Measurements from ENCODE around the gene HIVEP3.
A peak's percentile ranks its signal among the peaks of the same experiment; 100 is the strongest.
"Not testable (repeated sequence)": the region's sequence is repeated elsewhere in the genome, so short reads cannot be mapped to it uniquely, and the experiment has no call there.

Gene HIVEP3

DNA sequence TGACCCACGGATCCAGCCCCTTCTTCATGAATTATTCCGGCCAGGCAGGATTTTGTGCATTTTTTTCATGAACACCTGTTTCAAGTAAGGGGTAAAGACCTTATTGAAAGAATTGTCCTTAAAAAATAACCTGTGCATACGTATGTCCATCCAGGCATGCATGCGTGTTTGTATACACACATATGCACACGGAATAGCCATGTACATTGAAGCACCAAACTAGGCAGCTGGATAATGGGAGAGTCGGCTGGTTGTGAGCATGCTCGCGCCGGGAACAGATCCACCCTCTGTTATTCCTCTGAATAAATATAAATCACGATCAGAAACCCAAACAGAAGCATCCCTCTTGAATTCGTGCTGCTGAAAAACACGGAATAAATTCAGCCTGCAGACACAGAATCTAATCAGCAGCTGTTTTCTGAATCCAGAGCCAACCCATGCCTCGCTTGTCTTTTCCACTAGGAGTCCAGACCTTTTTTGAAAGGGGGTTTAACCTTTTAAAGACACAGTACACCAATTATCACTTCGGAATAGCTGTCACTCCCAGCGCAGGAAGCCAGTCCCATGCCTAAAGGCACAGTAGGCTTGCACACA, at the start of gene HIVEP3:
TSS of gene HIVEP3 (minus strand) at position 473 of the 594 bp plus-strand sequence.
- DNase-seq: no peak

DNA sequence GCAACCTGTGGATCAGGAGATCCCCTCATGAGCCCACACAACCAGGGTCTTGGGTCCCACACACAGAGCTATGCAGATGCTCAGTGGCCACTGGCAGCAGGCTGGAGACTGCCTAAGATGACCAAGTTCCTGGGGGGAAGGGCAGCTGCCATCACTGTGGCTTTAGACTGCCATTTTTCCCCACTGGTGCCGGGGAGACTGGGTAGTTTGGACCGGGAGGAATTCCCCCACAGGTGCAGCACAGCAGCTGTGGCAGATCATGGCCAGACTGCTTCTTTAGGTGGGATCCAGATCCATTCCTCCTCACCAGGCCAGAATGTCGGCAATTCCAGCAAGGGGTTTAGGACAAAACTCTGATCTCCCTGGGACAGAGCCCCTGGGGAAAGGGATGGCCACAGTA, 45.7 kb upstream of the HIVEP3 start:
- DNase-seq: no peak

DNA sequence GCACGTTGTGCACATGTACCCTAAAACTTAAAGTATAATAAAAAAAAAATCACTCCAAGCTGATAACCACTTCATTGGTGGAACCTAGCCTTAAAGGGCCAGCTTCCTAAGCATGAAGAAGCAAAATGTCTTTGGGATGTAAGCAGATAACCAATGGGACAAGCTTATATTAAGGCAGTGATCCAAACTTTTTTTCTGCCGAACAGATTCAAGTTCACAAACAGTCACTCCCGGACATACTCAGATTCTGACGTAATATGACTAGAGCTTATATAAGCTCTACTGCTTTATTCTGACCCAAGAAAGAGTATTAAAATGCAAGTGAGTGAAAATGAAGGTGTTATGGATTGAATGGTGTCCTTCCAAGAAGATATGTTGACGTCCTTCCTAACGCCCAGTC, 44.9 kb upstream of the HIVEP3 start:
- DNase-seq: no peak

DNA sequence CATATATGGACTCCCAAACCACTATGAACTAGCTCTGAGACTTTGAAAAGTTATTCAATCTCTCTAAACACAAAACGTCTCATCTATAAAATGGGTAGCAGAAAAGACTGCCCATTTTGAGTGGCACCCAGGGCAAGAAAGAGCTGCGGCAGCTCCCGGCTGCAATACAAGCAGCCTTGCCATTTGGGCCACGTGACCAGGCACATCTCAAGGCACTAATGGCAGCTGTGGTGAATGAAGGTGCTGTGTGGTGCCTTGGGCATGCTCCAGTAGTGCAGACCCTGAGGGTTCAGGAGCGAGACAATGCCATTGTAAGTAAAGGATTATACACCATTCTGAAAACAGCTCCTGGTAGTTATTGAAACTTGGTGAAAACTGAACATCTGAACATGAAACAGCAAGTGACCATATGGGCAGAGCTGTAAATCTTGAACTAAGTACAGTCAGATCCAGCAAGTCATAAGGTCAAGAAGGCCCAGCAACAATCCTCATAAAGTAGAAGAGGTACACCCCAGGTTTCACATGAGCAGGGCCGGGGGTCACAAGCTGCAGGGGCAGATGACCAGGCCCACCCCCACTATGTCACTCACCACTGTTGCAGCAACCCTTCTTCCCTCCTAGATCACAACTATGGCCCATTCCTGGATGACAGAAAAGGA, 39.4 kb upstream of the HIVEP3 start:
- DNase-seq: no peak

DNA sequence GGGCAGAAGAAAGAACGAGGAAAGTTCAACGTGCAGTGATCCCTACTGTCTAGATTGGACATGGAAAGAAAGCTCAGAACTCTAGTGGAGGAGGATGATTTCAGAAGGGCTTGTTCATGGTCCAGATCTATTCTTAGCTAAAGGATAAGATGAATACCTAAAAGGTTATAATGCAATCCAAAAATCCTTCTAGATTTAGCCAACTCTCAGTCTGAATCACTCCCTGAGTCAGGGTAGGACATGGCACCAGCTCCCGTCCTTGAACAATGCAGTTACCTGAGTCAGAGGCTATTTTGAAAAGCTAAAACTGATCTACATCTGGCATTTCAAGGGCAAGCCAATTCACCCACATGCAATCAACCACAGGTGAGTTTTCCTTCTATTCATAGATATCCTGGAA, 38.8 kb upstream of the HIVEP3 start:
- DNase-seq: no peak

DNA sequence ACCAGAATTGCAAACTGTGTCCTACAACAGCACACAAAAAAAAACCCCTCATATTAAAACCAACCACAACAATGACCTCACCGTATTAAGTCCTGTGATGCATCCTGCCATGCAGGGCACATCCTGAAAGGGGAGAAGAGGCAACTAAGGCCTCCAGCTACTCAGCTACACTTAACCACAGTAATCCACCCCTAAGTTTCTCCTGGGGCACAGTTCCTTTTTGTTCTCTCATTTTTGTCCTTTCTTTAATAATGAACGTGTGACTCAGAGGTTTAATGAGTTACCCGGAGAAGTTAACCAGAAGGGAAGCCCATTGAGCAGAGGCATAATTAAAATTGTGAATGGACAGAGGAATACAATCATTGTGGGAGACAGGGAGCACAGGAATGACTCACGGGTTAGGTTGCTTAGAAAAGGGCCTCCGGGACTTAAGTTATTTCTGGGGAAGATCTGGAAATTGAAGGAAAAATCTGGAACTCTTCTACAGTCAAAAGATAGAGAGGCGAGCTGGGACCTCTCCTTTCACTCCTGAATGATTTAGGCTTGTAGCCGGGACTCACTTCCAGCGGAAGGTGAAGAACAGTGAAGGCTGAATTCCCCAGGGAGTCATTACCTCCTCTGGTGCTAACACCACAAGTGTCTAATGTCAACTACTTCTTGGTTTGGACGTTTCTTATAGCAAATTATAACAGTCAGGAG, 36.9 kb upstream of the HIVEP3 start:
- DNase-seq: no peak

DNA sequence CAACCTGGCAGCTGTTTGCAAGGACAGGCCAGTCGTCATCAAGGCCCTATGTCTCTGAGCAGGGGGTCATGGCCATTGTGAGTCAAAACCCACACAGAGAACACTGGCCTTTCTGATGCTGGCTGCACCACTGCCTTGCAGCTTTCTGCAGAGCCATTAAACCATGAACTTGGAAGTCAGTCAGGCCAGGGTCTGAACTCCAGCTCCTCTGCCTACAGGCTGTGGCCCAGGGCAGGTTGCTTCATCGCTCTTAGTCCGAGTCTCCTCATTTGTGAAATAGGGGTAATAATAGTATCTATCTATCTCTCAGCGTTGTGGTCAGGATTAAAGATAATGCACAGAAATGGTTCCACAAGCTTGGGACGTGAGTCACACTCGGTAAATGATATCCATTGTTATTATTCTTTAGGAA, 35.8 kb upstream of the HIVEP3 start:
- no peak for DNase-seq

DNA sequence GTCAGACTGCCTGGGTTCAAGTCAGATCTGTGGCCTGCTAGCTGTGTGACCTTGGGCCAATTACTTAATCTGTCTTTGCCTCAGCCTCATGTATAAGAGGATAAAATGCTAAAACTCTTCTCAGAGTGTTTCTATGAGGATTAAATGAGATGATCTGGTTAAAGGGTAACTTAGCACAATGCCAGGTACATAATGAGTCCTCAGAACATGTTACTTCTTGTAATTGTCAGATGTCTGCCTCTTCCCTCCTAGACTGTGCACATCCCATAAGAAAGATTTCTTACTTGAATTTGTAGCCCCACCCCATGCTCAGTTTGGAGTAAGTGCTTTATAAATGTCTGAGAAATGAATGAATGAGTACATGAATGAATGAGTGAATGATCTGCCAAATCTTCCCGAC, 34.6 kb upstream of the HIVEP3 start:
- no peak for DNase-seq

DNA sequence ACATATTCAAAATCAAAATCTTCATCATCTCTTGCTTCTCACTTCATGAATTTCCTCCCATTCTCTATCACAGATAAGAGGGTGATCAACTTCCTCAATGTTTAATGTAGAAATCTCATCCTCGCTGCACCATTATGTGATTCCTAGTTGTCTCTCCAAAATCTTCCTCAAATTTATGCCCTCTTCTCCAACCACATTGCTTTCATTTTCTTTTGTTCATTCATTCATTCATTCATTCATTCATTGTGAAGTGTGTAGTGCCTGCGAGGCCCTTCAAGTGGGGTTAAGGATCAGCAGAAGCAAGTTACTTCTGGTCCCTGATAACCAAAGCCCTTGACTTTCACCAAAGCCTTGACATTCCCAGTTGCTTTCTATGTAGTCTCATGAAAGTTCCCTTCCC, 33.5 kb upstream of the HIVEP3 start:
- no peak for DNase-seq

DNA sequence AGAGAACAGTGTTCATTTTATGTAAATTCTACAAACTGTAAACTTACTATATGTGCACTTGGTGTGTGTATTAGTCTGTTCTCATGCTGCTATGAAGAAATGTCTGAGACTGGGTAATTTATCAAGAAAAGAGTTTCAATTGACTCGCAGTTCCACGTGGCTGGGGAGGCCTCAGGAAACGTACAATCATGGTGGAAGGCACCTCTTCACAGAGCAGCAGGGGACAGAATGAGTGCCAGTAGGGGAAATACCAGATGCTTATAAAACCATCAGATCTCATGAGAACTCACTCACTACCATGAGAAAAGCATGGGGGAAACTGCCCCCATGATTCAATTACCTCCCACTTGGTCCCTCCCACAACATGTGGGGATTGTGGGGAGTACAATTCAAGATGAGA, 32.8 kb upstream of the HIVEP3 start:
- not testable (repeated sequence) for DNase-seq

DNA sequence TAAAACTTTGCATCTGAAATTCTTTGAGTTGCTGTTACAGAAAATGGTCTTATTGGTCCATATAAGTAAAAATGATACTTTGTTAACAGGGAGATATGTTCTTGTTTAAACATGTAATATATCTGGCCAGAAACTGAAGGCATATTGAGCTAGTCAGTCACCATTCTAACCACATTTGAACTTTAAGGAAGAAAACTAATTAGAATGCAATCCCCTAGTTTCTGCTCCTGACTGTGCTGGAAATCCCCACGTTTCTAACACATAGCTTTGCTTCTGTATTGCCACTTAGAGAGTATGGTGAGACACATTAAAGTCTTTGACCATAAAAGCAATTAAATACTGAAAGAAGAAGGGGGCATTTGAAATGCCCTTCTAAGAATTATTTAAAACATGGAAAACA, 32.1 kb upstream of the HIVEP3 start:
- DNase-seq: no peak

DNA sequence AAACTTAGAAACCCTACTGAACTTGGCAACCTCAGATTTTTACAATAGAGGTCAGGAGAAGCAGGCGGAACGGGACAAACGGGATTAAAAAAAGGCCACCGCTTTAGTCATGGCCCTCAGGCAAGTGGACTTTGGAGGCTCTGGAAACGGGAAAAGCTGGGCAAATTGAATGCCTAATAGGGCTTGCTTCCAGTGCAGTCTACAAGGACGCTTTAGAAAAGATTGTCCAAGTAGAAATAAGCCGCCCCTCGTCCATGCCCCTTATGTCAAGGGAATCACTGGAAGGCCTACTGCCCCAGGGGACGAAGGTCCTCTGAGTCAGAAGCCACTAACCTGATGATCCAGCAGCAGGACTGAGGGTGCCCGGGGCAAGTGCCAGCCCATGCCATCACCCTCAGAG, 27.2 kb upstream of the HIVEP3 start:
- not testable (repeated sequence) for DNase-seq

DNA sequence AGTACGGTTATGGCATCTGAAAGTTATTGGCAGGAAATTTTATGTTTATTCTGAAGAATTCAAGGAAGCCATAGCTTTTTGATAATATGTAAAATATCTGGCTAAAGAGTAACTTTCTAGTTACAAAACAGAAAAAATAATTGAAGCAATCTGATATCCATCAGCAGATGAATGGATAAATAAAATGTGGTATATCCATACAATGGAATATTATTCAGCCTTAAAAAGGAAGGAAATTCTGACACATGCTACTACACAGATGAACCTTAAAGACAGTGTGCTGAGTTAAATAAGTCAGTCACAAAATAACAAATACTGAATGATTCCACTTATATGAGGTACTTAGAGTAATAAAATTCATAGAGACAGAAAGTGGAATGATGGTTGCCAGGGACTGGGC, 25.0 kb upstream of the HIVEP3 start:
- DNase-seq: no peak

DNA sequence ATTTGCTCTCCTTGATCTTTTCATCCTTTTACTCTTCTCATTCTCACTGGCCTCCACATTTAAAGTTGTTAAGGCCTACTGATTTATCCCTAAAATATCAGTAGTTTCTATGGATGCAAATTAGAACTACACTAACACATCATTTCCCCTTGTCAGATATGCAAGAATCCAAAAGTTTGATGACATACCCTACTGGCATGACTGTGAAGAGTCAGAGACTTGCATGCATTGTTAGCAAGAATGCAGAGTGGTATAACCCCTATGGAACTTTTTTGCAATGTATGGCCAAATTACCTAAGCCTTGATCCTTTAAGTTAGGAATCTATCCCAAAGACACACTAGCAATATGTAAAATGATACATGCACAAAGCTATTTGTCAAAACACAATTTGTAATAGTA, 23.6 kb upstream of the HIVEP3 start:
- DNase-seq: no peak

DNA sequence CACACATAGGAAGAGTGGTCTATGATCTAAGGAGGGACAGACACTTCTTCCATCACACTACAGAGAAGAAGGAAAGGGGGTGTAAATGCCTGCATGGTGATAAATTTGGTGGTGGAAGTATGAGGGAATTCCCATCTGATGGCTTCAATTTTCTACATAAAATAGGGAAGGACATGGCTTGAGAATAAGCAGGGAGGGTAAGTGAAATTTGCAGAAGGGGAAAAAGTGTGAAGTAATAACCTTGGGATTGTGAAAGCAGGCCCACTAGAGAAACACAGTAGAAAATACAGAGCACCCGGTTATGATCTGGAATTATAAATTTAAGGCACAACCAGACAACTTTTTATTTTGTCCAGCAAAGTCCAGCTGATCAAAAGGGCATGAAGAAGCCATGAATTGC, 22.7 kb upstream of the HIVEP3 start:
- DNase-seq: no peak

DNA sequence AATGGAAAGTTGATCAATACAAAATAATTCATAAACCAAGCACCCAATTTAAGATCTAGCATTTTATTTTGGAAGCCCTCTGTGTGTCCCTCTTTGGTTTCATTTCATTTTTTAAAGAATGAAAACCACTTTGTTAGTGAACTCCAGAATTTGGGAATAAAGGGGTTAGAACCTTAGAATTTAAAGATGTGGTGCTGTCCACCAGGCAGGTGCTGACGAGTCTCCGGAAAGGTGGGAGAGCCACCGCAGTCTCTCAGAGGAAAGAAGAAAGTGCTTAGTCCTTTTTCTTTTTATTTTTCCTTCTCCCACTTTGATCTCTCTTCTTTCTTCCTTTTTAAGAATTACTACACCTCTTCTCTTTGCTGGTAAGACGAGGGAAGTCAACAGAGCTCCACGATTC, 20.5 kb upstream of the HIVEP3 start:
- no peak for DNase-seq

DNA sequence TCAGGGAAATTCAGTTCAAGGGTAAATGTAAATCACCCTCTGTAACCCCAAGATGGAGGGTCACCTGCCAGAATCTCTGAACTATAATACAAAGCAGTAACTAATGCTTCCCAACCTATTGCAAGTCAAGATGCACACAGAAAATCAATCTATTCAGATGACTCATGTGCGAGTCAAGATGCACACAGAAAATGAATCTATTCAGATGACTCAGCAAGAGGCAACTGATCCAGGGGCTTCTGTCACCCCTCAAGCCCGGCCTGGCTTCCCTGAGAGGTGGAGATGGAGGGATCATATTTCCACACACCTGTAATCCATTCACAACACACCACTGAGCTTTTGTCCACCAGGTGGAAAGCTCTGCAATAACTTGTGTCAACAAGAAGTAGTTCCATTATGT, 17.4 kb upstream of the HIVEP3 start:
- peak; percentile 55 for DNase-seq

DNA sequence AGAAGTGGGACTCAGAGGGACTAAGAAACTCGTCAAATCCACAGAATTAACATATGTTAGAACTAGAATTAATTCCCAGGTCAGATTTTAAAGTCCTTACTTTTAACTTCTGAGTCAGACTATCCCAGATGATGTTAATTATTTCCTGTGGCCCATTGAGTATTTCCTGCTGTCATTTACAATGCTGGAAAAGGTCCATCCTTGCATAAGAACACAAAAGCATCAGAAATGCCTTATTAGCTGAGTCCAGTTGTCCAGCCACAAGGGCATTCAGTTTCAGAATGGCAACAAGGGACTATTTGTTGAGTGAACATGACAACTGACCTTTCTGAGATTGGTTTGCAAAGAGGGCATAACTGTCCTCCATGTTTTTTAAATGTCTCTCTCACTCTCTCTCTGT, 16.5 kb upstream of the HIVEP3 start:
- no peak for DNase-seq

DNA sequence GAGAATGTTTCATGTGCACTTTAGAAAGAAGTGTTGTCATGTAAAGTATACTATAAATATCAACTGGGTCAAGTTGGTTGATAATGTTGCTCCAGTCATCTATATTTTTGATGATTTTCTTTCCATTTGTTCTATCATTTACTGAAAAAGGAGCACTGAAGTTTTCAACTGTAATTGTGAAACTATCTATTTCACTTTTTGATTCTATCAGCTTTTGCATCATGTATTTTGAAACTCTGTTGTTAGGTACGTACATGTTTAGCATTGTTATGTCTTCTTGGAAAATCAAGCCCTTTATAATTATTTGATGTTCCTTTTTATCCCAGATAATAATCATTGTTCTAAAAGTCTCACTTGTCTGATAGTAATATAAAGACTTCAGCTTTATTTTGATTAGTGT, 14.4 kb upstream of the HIVEP3 start:
- no peak for DNase-seq

DNA sequence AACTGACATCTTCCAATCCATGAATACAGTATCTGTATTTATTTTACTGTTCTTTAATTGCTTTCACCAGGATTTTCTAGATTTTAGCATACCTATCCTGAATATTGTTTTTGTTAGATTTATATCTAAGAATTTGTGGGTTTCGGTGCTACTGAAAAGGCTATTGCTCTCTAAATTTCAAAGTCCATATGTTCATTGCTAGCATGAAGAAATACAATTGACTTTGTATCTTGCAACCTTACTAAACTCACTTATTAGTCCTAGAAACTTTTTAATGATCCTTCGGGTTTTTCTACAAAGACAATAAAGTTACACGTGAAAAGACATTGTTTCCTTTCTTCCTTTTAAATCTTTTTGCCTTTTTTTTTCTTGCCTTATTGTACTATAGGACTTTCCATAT, 12.9 kb upstream of the HIVEP3 start:
- DNase-seq: no peak

DNA sequence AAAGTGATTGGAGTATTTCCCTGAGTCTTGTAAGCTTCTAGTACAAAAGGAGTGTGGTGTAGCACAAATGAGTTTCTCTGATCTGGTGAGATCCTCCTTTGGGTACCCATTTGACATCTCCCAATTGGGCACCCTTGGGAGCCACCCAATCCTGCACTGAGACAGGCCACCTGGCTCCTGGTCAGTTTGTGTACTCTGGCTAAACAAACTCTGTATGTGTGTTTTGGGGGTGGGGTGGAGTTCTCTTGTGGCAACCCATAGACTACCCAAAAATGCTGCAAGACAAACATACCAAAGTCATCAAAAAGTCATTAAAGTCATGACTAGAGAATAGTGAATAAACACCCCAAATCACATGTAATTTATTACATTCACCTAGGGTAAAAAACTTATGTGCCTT, 8.4 kb upstream of the HIVEP3 start:
- DNase-seq: no peak

DNA sequence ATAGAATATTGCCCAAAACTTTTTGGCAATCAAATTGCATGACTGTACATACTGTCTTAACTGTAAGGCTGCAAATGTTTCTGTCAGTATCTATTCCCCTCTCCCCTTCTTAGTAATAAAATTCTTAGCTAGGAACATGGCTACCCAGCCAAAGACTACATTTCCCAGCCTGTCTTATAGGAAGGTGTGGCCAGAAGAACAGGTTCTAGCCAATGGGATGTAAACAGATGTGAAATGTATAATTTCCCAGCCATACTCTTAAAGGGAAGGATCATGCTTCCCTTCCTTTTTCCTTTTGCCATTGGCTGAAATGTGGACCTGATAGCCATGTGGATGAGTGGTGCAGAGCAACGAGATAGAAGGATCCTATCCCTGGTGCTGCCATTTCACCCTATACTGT, 7.0 kb upstream of the HIVEP3 start:
- DNase-seq: no peak

DNA sequence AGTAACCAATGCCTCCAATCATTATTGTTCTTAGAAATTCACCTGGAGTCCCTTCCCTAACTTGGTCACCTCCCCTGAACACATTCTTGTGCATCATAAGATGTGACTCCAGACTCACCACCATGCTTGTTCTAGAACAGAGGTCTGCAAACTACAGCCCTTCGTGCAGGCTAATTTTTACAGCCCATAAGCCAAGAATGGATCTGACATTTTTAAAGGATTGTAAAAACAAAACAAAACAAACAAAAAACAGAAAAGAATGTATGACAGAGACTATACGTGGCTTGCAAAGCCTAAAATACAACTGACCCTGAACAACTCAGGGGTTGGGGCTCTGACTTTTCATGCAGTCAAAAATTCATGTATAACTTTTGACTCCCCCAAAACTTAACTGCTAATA, 6.2 kb upstream of the HIVEP3 start:
- DNase-seq: no peak

DNA sequence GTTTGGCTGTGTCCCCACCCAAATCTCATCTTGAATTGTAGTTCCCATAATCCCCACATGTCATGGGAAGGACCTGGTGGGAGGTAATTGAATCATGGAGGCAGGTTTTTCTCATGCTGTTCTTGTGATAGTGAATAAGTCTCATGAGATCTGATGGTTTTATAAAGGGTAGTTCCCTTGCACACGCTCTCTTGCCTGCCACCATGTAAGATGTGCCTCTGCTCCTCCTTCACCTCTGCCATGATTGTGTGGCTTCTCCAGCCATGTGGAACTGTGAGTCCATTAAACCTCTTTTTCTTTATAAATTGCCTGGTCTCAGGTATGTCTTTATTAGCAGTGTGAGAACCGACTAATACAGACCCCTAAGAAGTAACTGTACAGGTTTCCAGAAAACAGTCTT, 2.5 kb upstream of the HIVEP3 start:
- not testable (repeated sequence) for DNase-seq

DNA sequence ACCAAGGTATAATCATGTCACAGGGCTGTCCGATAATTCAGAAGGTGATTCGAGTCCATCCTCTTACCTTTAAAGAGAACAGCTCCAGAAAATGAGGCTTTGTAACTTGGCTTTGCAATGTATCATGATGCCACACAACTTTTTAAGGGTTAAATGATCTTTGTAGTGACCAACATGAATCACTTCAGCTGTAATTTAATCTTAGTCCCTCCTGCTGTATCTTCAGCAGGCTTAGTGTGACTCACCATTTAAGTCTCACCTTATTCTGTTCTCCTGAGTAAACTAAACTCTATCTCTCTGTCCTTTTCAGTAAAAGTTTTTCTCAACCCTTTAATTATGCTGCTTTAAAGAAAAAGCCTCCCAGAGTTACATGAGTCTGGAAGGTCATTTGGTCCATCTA, 1.9 kb upstream of the HIVEP3 start:
- no peak for DNase-seq

Measured in NCI-H1436 (cell line).